ENCODE measurements around the gene UGT1A9. TPM values are rescaled to one million over a fixed set of nuclear protein-coding genes. Genes with fewer than 3 reads are reported as not detected.

The UGT1A9 gene
- total and polyA plus RNA-seq, 9 donors = not detected

DNA sequence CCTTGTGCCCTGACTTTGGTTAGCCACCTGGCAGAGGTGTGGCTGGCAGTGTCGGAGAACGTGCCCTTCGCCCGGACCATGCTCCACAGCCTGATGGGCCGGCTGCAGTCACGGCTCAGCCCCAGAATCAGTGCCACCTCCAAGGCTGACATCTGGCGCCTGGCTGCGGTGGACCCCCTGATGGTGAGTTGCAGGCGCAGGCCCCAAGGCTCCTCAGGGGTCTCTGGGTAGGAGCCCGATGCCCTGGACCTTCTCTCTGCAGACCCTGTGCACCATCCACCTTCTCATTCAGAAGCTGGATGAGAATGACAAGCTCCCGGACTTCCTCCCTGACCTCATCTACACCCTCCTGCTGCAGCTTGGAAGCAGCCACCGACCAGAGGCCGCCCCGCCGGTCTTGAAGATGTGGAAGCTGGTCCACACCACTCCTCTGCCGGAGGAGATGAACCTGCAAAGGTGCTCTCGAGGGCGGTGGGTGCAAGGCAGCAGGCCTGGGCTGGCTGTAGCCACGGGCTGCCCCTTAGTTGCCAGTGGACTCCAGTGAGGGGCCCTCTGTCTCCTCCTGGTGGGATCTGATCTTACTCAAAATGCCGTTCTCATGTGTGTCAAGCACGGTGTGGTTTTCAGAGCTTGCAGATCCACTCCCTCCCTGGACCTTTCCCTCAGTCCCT is 150.5 kb downstream of the UGT1A9 start:
- Histone ChIP-seq H3K27me3 (ENCODE audit: control insufficient read depth, insufficient read depth, low read length) (no peaks in the 10 kb centered on the region), H3K4me3 (ENCODE audit: low read length) (no peak overlapping the region), H3K36me3 (ENCODE audit: control insufficient read depth, insufficient read depth, low read length) (no peaks in the 10 kb centered on the region), H3K9me3 (replicated peaks; ENCODE audit: control insufficient read depth, low read depth, low read length) (no peaks in the 10 kb centered on the region), H3K27ac (ENCODE audit: low read length) (no peak overlapping the region), H3K4me1 (ENCODE audit: control insufficient read depth, insufficient read depth, low read length) (no peaks in the 10 kb centered on the region)
- WGBS (ENCODE audit: insufficient coverage) = 88% methylated on average over 17 of the region's 21 CpGs
- DNase-seq = no peak

Other genes starting within 250 kb of the UGT1A9 start
- 22.5 TPM for gene USP40, start 105.1 kb upstream of the UGT1A9 start, total RNA-seq
- gene USP40, start 105.1 kb upstream of the UGT1A9 start, polyA plus RNA-seq (ENCODE audit: insufficient read depth in 1 of 8, insufficient read length in 8 of 8, low replicate concordance in 1 of 8) = 10 to 100 TPM; 18.0 to 30.2 (median 21.9) TPM
- not detected for gene UGT1A8, start 54.3 kb upstream of the UGT1A9 start, total RNA-seq
- not detected for gene UGT1A8, start 54.3 kb upstream of the UGT1A9 start, polyA plus RNA-seq (ENCODE audit: insufficient read depth in 1 of 8, insufficient read length in 8 of 8, low replicate concordance in 1 of 8)
- not detected for gene UGT1A10, start 35.5 kb upstream of the UGT1A9 start, total RNA-seq
- not detected for gene UGT1A10, start 35.5 kb upstream of the UGT1A9 start, polyA plus RNA-seq (ENCODE audit: insufficient read depth in 1 of 8, insufficient read length in 8 of 8, low replicate concordance in 1 of 8)
- not detected for gene UGT1A7, start 10.0 kb downstream of the UGT1A9 start, total RNA-seq
- gene UGT1A7, start 10.0 kb downstream of the UGT1A9 start, polyA plus RNA-seq (ENCODE audit: insufficient read depth in 1 of 8, insufficient read length in 8 of 8, low replicate concordance in 1 of 8) = under 1 TPM in 1 of 8 donors, not detected in 7; 0.13 TPM
- gene UGT1A6, start 21.0 kb downstream of the UGT1A9 start, total RNA-seq = not detected
- gene UGT1A6, start 21.0 kb downstream of the UGT1A9 start, polyA plus RNA-seq (ENCODE audit: insufficient read depth in 1 of 8, insufficient read length in 8 of 8, low replicate concordance in 1 of 8) = under 1 TPM in 1 of 8 donors, not detected in 7; 0.16 TPM
- not detected for gene UGT1A5, start 41.0 kb downstream of the UGT1A9 start, total RNA-seq
- gene UGT1A5, start 41.0 kb downstream of the UGT1A9 start, polyA plus RNA-seq (ENCODE audit: insufficient read depth in 1 of 8, insufficient read length in 8 of 8, low replicate concordance in 1 of 8) = not detected
- gene UGT1A4, start 46.8 kb downstream of the UGT1A9 start, total RNA-seq = not detected
- not detected for gene UGT1A4, start 46.8 kb downstream of the UGT1A9 start, polyA plus RNA-seq (ENCODE audit: insufficient read depth in 1 of 8, insufficient read length in 8 of 8, low replicate concordance in 1 of 8)
- not detected for gene UGT1A3, start 57.1 kb downstream of the UGT1A9 start, total RNA-seq
- gene UGT1A3, start 57.1 kb downstream of the UGT1A9 start, polyA plus RNA-seq (ENCODE audit: insufficient read depth in 1 of 8, insufficient read length in 8 of 8, low replicate concordance in 1 of 8) = not detected
- not detected for gene UGT1A1, start 88.4 kb downstream of the UGT1A9 start, total RNA-seq
- gene UGT1A1, start 88.4 kb downstream of the UGT1A9 start, polyA plus RNA-seq (ENCODE audit: insufficient read depth in 1 of 8, insufficient read length in 8 of 8, low replicate concordance in 1 of 8) = under 1 TPM in 4 of 8 donors, not detected in 4; 0.04 to 0.10 (median 0.08) TPM
- not detected for gene MROH2A, start 106.4 kb downstream of the UGT1A9 start, total RNA-seq
- not detected for gene MROH2A, start 106.4 kb downstream of the UGT1A9 start, polyA plus RNA-seq (ENCODE audit: insufficient read depth in 1 of 8, insufficient read length in 8 of 8, low replicate concordance in 1 of 8)
- gene HJURP, start 182.6 kb downstream of the UGT1A9 start, total RNA-seq = 6.2 TPM
- gene HJURP, start 182.6 kb downstream of the UGT1A9 start, polyA plus RNA-seq (ENCODE audit: insufficient read depth in 1 of 8, insufficient read length in 8 of 8, low replicate concordance in 1 of 8) = 10 to 100 TPM in 7 of 8 donors, 1 to 10 TPM in 1; 8.6 to 15.3 (median 12.2) TPM
- gene TRPM8, start 245.5 kb downstream of the UGT1A9 start, total RNA-seq = not detected
- under 1 TPM in 4 of 8 donors, not detected in 4; 0.17 to 0.30 (median 0.25) TPM for gene TRPM8, start 245.5 kb downstream of the UGT1A9 start, polyA plus RNA-seq (ENCODE audit: insufficient read depth in 1 of 8, insufficient read length in 8 of 8, low replicate concordance in 1 of 8)